NCI-H774 (cell line): ENCODE data around the gene MYH4.

Source experiments
- DNase-seq: peaks from one replicate; lab custom pipeline; 2025; lab: John Stamatoyannopoulos, UW

The MYH4 gene

GRCh38 chr17:10469459-10469858, at the start of gene MYH4:
TSS of gene MYH4 (minus strand) at chr17:10469559. CDS start at chr17:10466745, 2,814 bp downstream.
- no peak for DNase-seq

- no peak for DNase-seq
Observed at GRCh38 chr17:10518271-10519037, 49.1 kb upstream of the MYH4 start, which contains the start of gene MYH1. TSS of gene MYH1 (minus strand) at chr17:10518542. CDS start at chr17:10516642, 1,900 bp downstream.

- DNase-seq = no peak
Observed at GRCh38 chr17:10516638-10517037, 47.3 kb upstream of the MYH4 start.

- DNase-seq = no peak
Observed at GRCh38 chr17:10516065-10516464, 46.7 kb upstream of the MYH4 start.

- DNase-seq = no peak
Observed at GRCh38 chr17:10513299-10514067, 44.1 kb upstream of the MYH4 start.

- DNase-seq = no peak
Observed at GRCh38 chr17:10512856-10513255, 43.5 kb upstream of the MYH4 start.

- no peak for DNase-seq
Observed at GRCh38 chr17:10499950-10500349, 30.6 kb upstream of the MYH4 start.

GRCh38 chr17:10492004-10492403, 22.6 kb upstream of the MYH4 start:
- no peak for DNase-seq

- no peak for DNase-seq
Observed at GRCh38 chr17:10482252-10482651, 12.9 kb upstream of the MYH4 start.

GRCh38 chr17:10477701-10478100, 8.3 kb upstream of the MYH4 start:
- no peak for DNase-seq

- DNase-seq = no peak
Observed at GRCh38 chr17:10474536-10474935, 5.2 kb upstream of the MYH4 start.

- no peak for DNase-seq
Observed at GRCh38 chr17:10471858-10472257, 2.5 kb upstream of the MYH4 start.

- no peak for DNase-seq
Observed at GRCh38 chr17:10463402-10463801, 6.0 kb downstream of the MYH4 start.

- no peak for DNase-seq
Observed at GRCh38 chr17:10460062-10460461, 9.3 kb downstream of the MYH4 start.

GRCh38 chr17:10458701-10459100, 10.7 kb downstream of the MYH4 start:
- DNase-seq = no peak

- DNase-seq = no peak
Observed at GRCh38 chr17:10457952-10458351, 11.4 kb downstream of the MYH4 start.

GRCh38 chr17:10447026-10447931, 22.1 kb downstream of the MYH4 start:
- no peak for DNase-seq

- no peak for DNase-seq
Observed at GRCh38 chr17:10439816-10440215, 29.5 kb downstream of the MYH4 start.

- DNase-seq = no peak
Observed at GRCh38 chr17:10435096-10435495, 34.3 kb downstream of the MYH4 start.

GRCh38 chr17:10429421-10430045, 39.8 kb downstream of the MYH4 start:
- DNase-seq = no peak

- DNase-seq = no peak
Observed at GRCh38 chr17:10428781-10429180, 40.6 kb downstream of the MYH4 start.
